A549 (cell line): ENCODE data around the gene RAB33B. TPM values are rescaled to one million over a fixed set of nuclear protein-coding genes. Genes with fewer than 3 reads are reported as not detected.

Experiments
- ATAC-seq, 2 experiments: fragments of 200-7000 bp in 1 of 2; fragments of >200 bp in 1 of 2; cut with Nextera tagmentation in 1 of 2; cut with Tn5 transposase in 1 of 2; 3 replicates each; pipeline versions ENCODE4 v1.8.0 to v1.9.1; 2018 to 2020; ENCODE audit warnings: mild to moderate bottlenecking in 1 of 2, moderate library complexity in 1 of 2
- CTCF ChIA-PET: fragments of 300-600 bp; sonication (Branson Sonifier 250); formaldehyde crosslinking; extraction: SDS; loops from one replicate; lab custom pipeline; 2021; ENCODE audit warnings: antibody characterized with exemption, inconsistent platforms; lab: Yijun Ruan, JAX
- POLR2A ChIA-PET: fragments of 350-600 bp; formaldehyde crosslinking; extraction: SDS; loops from one replicate; lab custom pipeline; 2021; ENCODE audit warnings: antibody characterized with exemption, inconsistent platforms; lab: Yijun Ruan, JAX
- DNase-seq, 2 experiments: peaks; one replicate each; pipeline versions ENCODE4 v3.0.0 to v3.0.0-alpha.2; 2011 to 2016; ENCODE audit warnings: low read depth in 1 of 2, low spot score in 1 of 2
- FAIRE-seq: peaks from 2 replicates; lab custom pipeline; 2011; peaks lifted over from hg19 to GRCh38; lab: Jason Lieb, UNC
- H3K27ac ChIP-seq, 2 experiments: fragments of >200 bp; sonication (Bioruptor Twin); formaldehyde crosslinking; 3 replicates each; pipeline ENCODE4 v1.5.1; 2016 to 2017
- H3K4me1 ChIP-seq: fragments of >200 bp; sonication (Bioruptor Twin); formaldehyde crosslinking; 3 replicates; pipeline ENCODE4 v1.6.1; 2016
- H3K4me2 ChIP-seq: fragments of >200 bp; sonication (Bioruptor Twin); formaldehyde crosslinking; 3 replicates; pipeline ENCODE4 v1.6.1; 2016
- H3K4me3 ChIP-seq: fragments of >200 bp; sonication (Bioruptor Twin); formaldehyde crosslinking; 3 replicates; pipeline ENCODE4 v1.5.1; 2016
- H3K9me3 ChIP-seq: fragments of >200 bp; sonication (Bioruptor Twin); formaldehyde crosslinking; 3 replicates; pipeline ENCODE4 v1.6.1; 2016
- EHF ChIP-seq: fragments of 250-450 bp; sonication (Bioruptor Pico); IDR thresholded peaks from 2 replicates; pipeline ENCODE4 v1.5.0; 2020; ENCODE audit warnings: mild to moderate bottlenecking
- ESRRA ChIP-seq: fragments of 150-350 bp; IDR thresholded peaks from 2 replicates; pipeline ENCODE4 v1.6.1; 2014; ENCODE audit warnings: mild to moderate bottlenecking, low read length, borderline replicate concordance
- FOSB ChIP-seq: fragments of 250-450 bp; sonication (Bioruptor Pico); IDR thresholded peaks from 2 replicates; pipeline ENCODE4 v1.5.0; 2020; ENCODE audit warnings: mild to moderate bottlenecking, moderate library complexity
- FOXS1 ChIP-seq: fragments of 250-450 bp; sonication (Bioruptor Pico); IDR thresholded peaks from 2 replicates; pipeline ENCODE4 v1.5.0; 2020; ENCODE audit warnings: mild to moderate bottlenecking, moderate library complexity
- GATA3 ChIP-seq: IDR thresholded peaks from 2 replicates; pipeline ENCODE4 v1.6.1; 2012; ENCODE audit warnings: borderline replicate concordance
- HDAC2 ChIP-seq: fragments of 200-600 bp; sonication (generic); IDR thresholded peaks from 2 replicates; pipeline ENCODE4 v1.6.1; 2016
- JUN ChIP-seq, 2 experiments: fragments of >200 bp; sonication (Bioruptor Twin); formaldehyde crosslinking; IDR thresholded peaks; 2 replicates in 1 of 2; 3 replicates in 1 of 2; pipeline ENCODE4 v1.6.1; 2016 to 2017
- JUNB ChIP-seq: fragments of >200 bp; sonication (Bioruptor Twin); formaldehyde crosslinking; IDR thresholded peaks from 2 replicates; pipeline ENCODE4 v1.6.1; 2016
- MAFK ChIP-seq: fragments of 450-650 bp; IDR thresholded peaks from 2 replicates; pipeline ENCODE4 v1.6.1; 2014; ENCODE audit not compliant: partially characterized antibody
- MAZ ChIP-seq: fragments of 150-350 bp; IDR thresholded peaks from 2 replicates; pipeline ENCODE4 v1.6.1; 2014; ENCODE audit warnings: antibody characterized with exemption, low read depth, low read length, borderline replicate concordance
- MYC ChIP-seq: IDR thresholded peaks from 2 replicates; pipeline ENCODE4 v1.6.1; 2012; ENCODE audit warnings: mild to moderate bottlenecking, inconsistent platforms, low read length, improper control_type of control experiment, borderline replicate concordance
- NPAS2 ChIP-seq: fragments of 250-450 bp; sonication (Bioruptor Pico); IDR thresholded peaks from 2 replicates; pipeline ENCODE4 v1.8.0; 2022; ENCODE audit warnings: mild to moderate bottlenecking, moderate library complexity, borderline replicate concordance
- POLR2AphosphoS2 ChIP-seq: conservative IDR thresholded peaks from 2 replicates; pipeline ENCODE4 v1.6.1; 2012; ENCODE audit warnings: low read length, improper control_type of control experiment, inconsistent platforms
- RARB ChIP-seq: fragments of 250-450 bp; sonication (Bioruptor Pico); IDR thresholded peaks from 2 replicates; pipeline ENCODE4 v1.8.0; 2021; ENCODE audit warnings: mild to moderate bottlenecking, moderate library complexity
- RCOR1 ChIP-seq: fragments of 150-350 bp; IDR thresholded peaks from 2 replicates; pipeline ENCODE4 v1.6.1; 2014; ENCODE audit warnings: antibody characterized with exemption, low read length, low read depth
- ZFP36 ChIP-seq: fragments of 450-650 bp; IDR thresholded peaks from 2 replicates; pipeline ENCODE4 v1.6.1; 2014; ENCODE audit warnings: borderline replicate concordance; ENCODE audit not compliant: partially characterized antibody
- WGBS: methylation state at CpG from one replicate; pipeline ENCODE4 v1.1.6; 2017; ENCODE audit errors: missing lambda C conversion rate; 5-methylcytosine and 5-hydroxymethylcytosine counted together
- polyA plus RNA-seq, 4 experiments: library from polyadenylated mRNA; depleted of rRNA in 3 of 4; stranded (reverse); fragments of >200 nt; fragmentation: RNase III in 1 of 4; extraction: RNeasy Plus Mini Kit Qiagen cat#74134 plus additional on column Dnase treatment in 1 of 4; gene quantifications; 2 replicates in 3 of 4; 3 replicates in 1 of 4; pipeline ENCODE4 v1.2.3, GENCODE V29; 2011 to 2017
- TF ChIP-seq, protein P1 (sequence below): fragments of 250-450 bp; sonication (Bioruptor Pico); IDR thresholded peaks from 2 replicates; pipeline ENCODE4 v1.5.0; 2021; ENCODE audit warnings: mild to moderate bottlenecking, moderate library complexity, borderline replicate concordance
- TF ChIP-seq, protein P2 (sequence below): fragments of >200 bp; sonication (Bioruptor Twin); formaldehyde crosslinking; IDR thresholded peaks from 3 replicates; pipeline ENCODE4 v1.6.1; 2016
- TF ChIP-seq, protein P3 (sequence below): fragments of >200 bp; sonication (Bioruptor Twin); formaldehyde crosslinking; IDR thresholded peaks from 2 replicates; pipeline ENCODE4 v1.6.1; 2016
- TF ChIP-seq, protein P4 (sequence below): fragments of 250-450 bp; sonication (Bioruptor Pico); IDR thresholded peaks from 2 replicates; pipeline ENCODE4 v1.5.0; 2020; ENCODE audit warnings: low read depth, mild to moderate bottlenecking, moderate library complexity
- TF ChIP-seq, protein P5 (sequence below): fragments of 150-350 bp; IDR thresholded peaks from 2 replicates; pipeline ENCODE4 v1.6.1; 2014; ENCODE audit warnings: low read depth, mild to moderate bottlenecking, low read length
- TF ChIP-seq, protein P6 (sequence below): fragments of 200-600 bp; sonication (generic); IDR thresholded peaks from 2 replicates; pipeline ENCODE4 v1.6.1; 2016; ENCODE audit warnings: antibody characterized with exemption, mild to moderate bottlenecking, moderate library complexity
- TF ChIP-seq, protein P7 (sequence below): IDR thresholded peaks from 2 replicates; pipeline ENCODE4 v1.6.1; 2012

The RAB33B gene
- polyA plus RNA-seq, 2 of the 4 experiments (the other 2 are of a cell fraction): 2.8 to 5.9 TPM

DNA sequence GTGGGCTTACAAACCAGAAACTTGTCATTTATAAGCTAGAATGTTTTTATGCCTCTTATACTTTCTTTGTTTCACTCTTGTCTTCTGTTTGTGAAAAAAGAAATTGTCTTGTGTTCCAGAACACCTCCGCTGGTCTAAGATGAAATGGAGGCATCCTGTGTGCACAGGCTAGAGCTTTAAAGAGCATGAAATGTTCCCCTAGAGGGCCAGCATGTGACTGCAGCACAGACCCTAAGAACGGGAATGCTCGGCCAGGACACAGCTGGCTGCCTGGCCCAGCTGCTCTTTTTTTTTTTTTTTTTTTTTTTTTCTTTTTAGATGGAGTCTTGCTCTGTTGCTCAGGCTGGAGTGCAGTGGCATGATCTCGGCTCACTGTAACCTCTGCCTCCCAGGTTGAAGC, 68.5 kb downstream of the RAB33B start:
- Histone ChIP-seq H3K4me3 (no peak overlapping the region), H3K9me3 (no peaks in the 10 kb centered on the region), H3K4me2 (no peak overlapping the region), H3K4me1 (no peaks in the 10 kb centered on the region), H3K27ac (no peak overlapping the region)
- TF ChIP-seq POLR2AphosphoS2 (no peak), MAZ (no peak), RCOR1 (no peak), ESRRA (no peak), NPAS2 (no peak), JUN (IDR thresholded peaks at IDR 0.05) (no peak), HDAC2 (no peak), ZFP36 (no peak)
- TF ChIP-seq, protein P1, sequence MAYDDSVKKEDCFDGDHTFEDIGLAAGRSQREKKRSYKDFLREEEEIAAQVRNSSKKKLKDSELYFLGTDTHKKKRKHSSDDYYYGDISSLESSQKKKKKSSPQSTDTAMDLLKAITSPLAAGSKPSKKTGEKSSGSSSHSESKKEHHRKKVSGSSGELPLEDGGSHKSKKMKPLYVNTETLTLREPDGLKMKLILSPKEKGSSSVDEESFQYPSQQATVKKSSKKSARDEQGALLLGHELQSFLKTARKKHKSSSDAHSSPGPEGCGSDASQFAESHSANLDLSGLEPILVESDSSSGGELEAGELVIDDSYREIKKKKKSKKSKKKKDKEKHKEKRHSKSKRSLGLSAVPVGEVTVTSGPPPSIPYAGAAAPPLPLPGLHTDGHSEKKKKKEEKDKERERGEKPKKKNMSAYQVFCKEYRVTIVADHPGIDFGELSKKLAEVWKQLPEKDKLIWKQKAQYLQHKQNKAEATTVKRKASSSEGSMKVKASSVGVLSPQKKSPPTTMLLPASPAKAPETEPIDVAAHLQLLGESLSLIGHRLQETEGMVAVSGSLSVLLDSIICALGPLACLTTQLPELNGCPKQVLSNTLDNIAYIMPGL (CRISPR knock-in tag): no peak
- TF ChIP-seq, protein P2, sequence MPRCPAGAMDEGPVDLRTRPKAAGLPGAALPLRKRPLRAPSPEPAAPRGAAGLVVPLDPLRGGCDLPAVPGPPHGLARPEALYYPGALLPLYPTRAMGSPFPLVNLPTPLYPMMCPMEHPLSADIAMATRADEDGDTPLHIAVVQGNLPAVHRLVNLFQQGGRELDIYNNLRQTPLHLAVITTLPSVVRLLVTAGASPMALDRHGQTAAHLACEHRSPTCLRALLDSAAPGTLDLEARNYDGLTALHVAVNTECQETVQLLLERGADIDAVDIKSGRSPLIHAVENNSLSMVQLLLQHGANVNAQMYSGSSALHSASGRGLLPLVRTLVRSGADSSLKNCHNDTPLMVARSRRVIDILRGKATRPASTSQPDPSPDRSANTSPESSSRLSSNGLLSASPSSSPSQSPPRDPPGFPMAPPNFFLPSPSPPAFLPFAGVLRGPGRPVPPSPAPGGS: no peak
- TF ChIP-seq, protein P3, sequence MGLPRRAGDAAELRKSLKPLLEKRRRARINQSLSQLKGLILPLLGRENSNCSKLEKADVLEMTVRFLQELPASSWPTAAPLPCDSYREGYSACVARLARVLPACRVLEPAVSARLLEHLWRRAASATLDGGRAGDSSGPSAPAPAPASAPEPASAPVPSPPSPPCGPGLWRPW: no peak
- TF ChIP-seq, protein P4, sequence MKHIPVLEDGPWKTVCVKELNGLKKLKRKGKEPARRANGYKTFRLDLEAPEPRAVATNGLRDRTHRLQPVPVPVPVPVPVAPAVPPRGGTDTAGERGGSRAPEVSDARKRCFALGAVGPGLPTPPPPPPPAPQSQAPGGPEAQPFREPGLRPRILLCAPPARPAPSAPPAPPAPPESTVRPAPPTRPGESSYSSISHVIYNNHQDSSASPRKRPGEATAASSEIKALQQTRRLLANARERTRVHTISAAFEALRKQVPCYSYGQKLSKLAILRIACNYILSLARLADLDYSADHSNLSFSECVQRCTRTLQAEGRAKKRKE: no peak
- 90% methylated on average over 4 of the region's 4 CpGs for WGBS
- ATAC-seq (peak in 1 of 2 experiments; percentile 58; a peak in 3 of 6 replicates), DNase-seq (no peak), FAIRE-seq (no peak)
- POLR2A ChIA-PET: no interaction called here
- CTCF ChIA-PET: interaction anchor here (0.9 to 1.7 kb wide), 3 partner anchors 12 to 88 kb away, joined by 3 to 6 read pairs (median 3); no protein-coding TSS in a partner anchor

DNA sequence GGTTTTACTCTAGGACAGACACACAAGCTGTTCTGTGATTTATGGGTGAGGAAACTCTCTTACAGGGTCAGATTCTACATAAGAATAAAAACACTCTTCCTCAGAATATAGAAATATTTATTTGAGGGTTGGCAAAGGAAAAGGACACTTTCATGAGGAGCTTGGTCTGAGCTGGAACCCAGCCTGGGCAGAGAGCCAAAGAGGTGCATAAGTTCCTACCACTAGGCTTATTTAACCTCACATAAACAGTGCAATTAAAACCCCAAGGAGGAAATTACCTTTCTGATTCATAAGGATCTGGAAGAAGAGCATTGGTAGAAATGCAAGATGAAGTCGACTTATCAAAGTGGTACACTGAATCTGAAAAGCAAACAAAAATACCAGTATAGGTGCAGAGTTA, 69.2 kb downstream of the RAB33B start:
- DNase-seq (no peak), ATAC-seq (no peak), FAIRE-seq (no peak)
- H3K27ac ChIP-seq: no peak overlapping the region
- 57% methylated on average over 1 of the region's 1 CpG for WGBS
- H3K4me1 ChIP-seq: no peaks in the 10 kb centered on the region
- H3K9me3 ChIP-seq: no peaks in the 10 kb centered on the region
- ChIA-PET POLR2A (no interaction called here), CTCF (interaction anchor here (0.9 to 1.7 kb wide), 3 partner anchors 13 to 88 kb away, joined by 3 to 6 read pairs (median 3); no protein-coding TSS in a partner anchor)
- no peak for TF ChIP-seq EHF (CRISPR knock-in tag)
- no peak for TF ChIP-seq FOSB (CRISPR knock-in tag)
- TF ChIP-seq, protein P5, sequence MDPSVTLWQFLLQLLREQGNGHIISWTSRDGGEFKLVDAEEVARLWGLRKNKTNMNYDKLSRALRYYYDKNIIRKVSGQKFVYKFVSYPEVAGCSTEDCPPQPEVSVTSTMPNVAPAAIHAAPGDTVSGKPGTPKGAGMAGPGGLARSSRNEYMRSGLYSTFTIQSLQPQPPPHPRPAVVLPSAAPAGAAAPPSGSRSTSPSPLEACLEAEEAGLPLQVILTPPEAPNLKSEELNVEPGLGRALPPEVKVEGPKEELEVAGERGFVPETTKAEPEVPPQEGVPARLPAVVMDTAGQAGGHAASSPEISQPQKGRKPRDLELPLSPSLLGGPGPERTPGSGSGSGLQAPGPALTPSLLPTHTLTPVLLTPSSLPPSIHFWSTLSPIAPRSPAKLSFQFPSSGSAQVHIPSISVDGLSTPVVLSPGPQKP: no peak
- TF ChIP-seq NPAS2: no peak
- no peak for TF ChIP-seq FOXS1
- no peak overlapping the region for H3K4me3 ChIP-seq
- no peak overlapping the region for H3K4me2 ChIP-seq

DNA sequence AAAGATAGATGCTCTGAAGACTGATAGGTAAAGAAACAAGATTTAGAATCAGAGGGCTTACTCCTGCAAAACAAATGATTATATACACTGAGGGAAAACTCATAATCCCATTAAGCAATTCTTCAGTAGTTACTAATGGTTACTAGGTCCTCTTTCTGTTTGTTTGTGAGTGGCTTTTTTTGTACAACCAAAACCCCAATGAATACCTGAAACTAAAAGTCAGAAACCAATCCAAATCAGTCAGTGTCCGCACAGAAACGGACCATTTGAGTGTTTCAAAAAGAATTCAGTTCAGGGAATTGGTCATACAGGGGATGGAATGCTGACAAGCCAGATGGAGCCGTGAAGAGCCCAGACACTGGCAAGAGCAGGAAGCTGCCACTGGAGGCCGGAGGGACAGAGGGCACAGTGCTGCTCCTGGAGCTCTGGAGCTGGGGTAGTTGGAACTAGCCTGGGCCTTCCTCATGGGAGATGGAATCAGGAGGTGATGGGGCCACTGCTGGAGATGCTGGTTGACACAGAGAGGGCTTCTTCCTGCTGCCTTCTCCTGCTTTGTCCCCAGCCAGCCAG, 70.2 kb downstream of the RAB33B start:
- Histone ChIP-seq H3K27ac (no peak overlapping the region), H3K4me3 (no peak overlapping the region), H3K4me2 (no peak overlapping the region), H3K9me3 (no peaks in the 10 kb centered on the region), H3K4me1 (no peaks in the 10 kb centered on the region)
- POLR2A ChIA-PET: interaction anchor here (0.6 kb wide), 1 partner anchor 128 kb away, joined by 4 read pairs; no protein-coding TSS in a partner anchor
- DNase-seq: no peak
- CTCF ChIA-PET: no interaction called here
- 79% methylated on average over 4 of the region's 4 CpGs for WGBS
- peak; percentile 56 to 58; a peak in 3 of 6 replicates for ATAC-seq
- no peak for FAIRE-seq
- no peak for TF ChIP-seq GATA3
- TF ChIP-seq MYC: no peak
- no peak for TF ChIP-seq HDAC2
- TF ChIP-seq, protein P6, sequence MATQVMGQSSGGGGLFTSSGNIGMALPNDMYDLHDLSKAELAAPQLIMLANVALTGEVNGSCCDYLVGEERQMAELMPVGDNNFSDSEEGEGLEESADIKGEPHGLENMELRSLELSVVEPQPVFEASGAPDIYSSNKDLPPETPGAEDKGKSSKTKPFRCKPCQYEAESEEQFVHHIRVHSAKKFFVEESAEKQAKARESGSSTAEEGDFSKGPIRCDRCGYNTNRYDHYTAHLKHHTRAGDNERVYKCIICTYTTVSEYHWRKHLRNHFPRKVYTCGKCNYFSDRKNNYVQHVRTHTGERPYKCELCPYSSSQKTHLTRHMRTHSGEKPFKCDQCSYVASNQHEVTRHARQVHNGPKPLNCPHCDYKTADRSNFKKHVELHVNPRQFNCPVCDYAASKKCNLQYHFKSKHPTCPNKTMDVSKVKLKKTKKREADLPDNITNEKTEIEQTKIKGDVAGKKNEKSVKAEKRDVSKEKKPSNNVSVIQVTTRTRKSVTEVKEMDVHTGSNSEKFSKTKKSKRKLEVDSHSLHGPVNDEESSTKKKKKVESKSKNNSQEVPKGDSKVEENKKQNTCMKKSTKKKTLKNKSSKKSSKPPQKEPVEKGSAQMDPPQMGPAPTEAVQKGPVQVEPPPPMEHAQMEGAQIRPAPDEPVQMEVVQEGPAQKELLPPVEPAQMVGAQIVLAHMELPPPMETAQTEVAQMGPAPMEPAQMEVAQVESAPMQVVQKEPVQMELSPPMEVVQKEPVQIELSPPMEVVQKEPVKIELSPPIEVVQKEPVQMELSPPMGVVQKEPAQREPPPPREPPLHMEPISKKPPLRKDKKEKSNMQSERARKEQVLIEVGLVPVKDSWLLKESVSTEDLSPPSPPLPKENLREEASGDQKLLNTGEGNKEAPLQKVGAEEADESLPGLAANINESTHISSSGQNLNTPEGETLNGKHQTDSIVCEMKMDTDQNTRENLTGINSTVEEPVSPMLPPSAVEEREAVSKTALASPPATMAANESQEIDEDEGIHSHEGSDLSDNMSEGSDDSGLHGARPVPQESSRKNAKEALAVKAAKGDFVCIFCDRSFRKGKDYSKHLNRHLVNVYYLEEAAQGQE: no peak
- no peak for TF ChIP-seq JUNB
- TF ChIP-seq, protein P7, sequence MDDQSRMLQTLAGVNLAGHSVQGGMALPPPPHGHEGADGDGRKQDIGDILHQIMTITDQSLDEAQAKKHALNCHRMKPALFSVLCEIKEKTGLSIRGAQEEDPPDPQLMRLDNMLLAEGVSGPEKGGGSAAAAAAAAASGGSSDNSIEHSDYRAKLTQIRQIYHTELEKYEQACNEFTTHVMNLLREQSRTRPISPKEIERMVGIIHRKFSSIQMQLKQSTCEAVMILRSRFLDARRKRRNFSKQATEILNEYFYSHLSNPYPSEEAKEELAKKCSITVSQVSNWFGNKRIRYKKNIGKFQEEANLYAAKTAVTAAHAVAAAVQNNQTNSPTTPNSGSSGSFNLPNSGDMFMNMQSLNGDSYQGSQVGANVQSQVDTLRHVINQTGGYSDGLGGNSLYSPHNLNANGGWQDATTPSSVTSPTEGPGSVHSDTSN: no peak
- no peak for TF ChIP-seq MAFK
- TF ChIP-seq RARB (CRISPR knock-in tag): no peak
